Loucy (cell line): Measurements from ENCODE around the gene PGP.

ENCODE experiments used
- EZH2phosphoT487 ChIP-seq: fragments of 200-600 bp; IDR thresholded peaks from 2 replicates; pipeline ENCODE4 v1.6.1; 2018; ENCODE audit warnings: antibody characterized with exemption, mild to moderate bottlenecking, moderate library complexity, borderline replicate concordance
- TF ChIP-seq, protein P1 (sequence below): fragments of 200-600 bp; sonication (generic); conservative IDR thresholded peaks from 2 replicates; pipeline ENCODE4 v1.5.1; 2014; ENCODE audit warnings: mild to moderate bottlenecking, antibody characterized with exemption, low read length

DNA sequence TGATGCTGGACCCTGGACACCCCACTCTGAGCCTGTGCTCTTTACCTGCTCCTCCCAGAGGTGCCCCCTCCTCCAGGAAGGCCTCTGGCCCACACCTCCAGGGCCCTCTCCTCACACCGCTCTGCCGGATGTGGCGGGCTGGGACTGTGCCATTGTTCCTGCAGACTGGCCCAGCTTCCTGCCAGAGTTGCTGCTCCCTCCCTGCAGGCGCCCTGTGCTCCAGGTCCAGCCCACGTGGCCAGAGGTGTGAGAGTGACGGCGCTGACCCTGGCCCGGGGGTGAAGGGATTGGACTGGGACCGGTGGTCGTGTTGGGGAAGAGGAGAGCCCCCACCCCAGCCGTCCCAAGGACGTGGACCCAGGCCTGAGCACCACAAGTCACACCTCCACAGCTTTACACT lies 14.5 kb upstream of the PGP start:
- TF ChIP-seq, protein P1, sequence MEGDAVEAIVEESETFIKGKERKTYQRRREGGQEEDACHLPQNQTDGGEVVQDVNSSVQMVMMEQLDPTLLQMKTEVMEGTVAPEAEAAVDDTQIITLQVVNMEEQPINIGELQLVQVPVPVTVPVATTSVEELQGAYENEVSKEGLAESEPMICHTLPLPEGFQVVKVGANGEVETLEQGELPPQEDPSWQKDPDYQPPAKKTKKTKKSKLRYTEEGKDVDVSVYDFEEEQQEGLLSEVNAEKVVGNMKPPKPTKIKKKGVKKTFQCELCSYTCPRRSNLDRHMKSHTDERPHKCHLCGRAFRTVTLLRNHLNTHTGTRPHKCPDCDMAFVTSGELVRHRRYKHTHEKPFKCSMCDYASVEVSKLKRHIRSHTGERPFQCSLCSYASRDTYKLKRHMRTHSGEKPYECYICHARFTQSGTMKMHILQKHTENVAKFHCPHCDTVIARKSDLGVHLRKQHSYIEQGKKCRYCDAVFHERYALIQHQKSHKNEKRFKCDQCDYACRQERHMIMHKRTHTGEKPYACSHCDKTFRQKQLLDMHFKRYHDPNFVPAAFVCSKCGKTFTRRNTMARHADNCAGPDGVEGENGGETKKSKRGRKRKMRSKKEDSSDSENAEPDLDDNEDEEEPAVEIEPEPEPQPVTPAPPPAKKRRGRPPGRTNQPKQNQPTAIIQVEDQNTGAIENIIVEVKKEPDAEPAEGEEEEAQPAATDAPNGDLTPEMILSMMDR, result no peak
- no peak for TF ChIP-seq EZH2phosphoT487
